A172 (cell line): ENCODE results near the gene PTPN11. TPM values are rescaled to one million over a fixed set of nuclear protein-coding genes. Genes with fewer than 3 reads are reported as not detected.
"Not testable (repeated sequence)": the region's sequence is repeated elsewhere in the genome, so short reads cannot be mapped to it uniquely, and the experiment has no call there.

Source experiments
- DNase-seq: peaks from one replicate; pipeline ENCODE4 v3.0.0-alpha.2; 2015; ENCODE audit warnings: low spot score
- total RNA-seq: library from RNA; depleted of rRNA; stranded (reverse); fragments of >200 nt; shearing (Covaris generic); gene quantifications from 2 replicates; pipeline ENCODE4 v1.2.3, GENCODE V29; 2014; rRNA removed

Gene PTPN11
- 75.6 and 100 TPM in 2 replicates for total RNA-seq

DNA sequence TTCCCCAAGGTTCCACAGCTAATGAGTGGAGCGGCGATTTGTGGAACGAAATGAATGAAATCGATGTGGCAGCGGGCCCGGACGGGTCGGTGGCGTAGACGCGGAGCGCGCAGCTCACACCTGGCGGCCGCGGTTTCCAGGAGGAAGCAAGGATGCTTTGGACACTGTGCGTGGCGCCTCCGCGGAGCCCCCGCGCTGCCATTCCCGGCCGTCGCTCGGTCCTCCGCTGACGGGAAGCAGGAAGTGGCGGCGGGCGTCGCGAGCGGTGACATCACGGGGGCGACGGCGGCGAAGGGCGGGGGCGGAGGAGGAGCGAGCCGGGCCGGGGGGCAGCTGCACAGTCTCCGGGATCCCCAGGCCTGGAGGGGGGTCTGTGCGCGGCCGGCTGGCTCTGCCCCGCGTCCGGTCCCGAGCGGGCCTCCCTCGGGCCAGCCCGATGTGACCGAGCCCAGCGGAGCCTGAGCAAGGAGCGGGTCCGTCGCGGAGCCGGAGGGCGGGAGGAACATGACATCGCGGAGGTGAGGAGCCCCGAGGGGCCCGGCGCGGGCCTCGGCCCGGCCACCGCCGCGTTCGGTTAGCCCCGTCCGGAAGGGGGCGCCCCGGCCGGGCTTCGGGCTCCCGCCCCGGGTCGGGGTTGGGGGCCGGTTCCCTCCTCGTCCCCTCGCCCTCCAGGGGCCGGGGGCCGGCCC lies at the start of gene PTPN11:
Gene PTPN11 (plus strand): TSS at position 340 of the 689 bp plus-strand sequence. CDS start 165 bp downstream, at position 505.
- DNase-seq: peak; percentile 61

GRCh38 chr12:112370199-112370598 lies 48.5 kb upstream of the PTPN11 start:
- DNase-seq: no peak

DNA sequence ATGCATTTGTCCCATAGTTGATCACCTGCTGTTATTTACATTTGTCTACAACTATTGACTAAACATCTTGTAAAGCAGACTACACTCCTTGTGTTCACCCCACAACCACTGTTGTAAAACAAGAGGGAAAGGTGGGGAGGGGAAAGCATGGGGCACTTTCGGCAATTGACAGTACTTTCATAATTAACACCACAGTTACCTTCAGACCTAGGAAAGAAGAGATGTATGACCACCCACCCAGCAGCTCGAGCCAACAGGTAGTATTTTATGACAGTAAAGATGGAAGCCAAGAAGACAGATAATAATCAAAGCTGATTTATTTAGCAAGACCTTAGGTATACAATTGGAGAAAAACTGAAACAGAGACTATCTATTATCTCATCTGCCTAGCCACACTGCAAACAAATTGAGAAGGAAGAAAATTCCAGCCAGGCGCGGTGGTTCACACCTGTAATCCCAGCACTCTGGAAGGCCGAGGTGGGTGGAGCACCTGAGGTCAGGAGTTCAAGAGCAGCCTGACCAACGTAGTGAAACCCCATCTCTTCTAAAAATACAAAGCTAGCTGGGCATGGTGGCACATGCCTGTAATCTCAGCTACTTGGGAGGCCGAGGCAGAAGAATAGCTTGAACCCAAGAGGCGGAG lies 47.8 kb upstream of the PTPN11 start:
- no peak for DNase-seq

GRCh38 chr12:112374166-112374740 lies 44.5 kb upstream of the PTPN11 start:
- no peak for DNase-seq

DNA sequence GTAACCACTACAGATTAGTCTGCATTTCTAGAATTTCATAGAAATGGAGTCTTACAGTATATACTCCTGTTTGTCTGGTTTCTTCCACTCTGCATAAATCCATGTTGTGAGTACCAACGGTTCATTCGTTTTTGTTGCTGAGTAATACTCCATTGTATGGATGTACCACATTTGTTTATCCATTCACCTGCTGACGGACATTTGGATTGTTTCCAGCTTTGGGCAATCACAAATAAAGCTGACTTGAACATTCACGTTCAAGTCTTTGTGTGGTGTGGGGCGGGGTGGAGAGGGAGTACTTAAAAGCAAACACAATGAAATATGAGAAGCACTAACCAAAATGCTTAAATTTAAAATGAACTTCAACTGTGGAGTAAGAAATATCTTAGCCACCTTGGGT lies 43.6 kb upstream of the PTPN11 start:
- DNase-seq: no peak

GRCh38 chr12:112380663-112381405 lies 37.9 kb upstream of the PTPN11 start:
- DNase-seq: no peak

GRCh38 chr12:112381406-112381882 lies 37.3 kb upstream of the PTPN11 start:
- DNase-seq: no peak

- peak; percentile 78 for DNase-seq
Measured at GRCh38 chr12:112381883-112382796, 36.6 kb upstream of the PTPN11 start, which contains the start of gene HECTD4. TSS of gene HECTD4 (minus strand) at chr12:112382431. CDS start at chr12:112382128, 303 bp downstream.

DNA sequence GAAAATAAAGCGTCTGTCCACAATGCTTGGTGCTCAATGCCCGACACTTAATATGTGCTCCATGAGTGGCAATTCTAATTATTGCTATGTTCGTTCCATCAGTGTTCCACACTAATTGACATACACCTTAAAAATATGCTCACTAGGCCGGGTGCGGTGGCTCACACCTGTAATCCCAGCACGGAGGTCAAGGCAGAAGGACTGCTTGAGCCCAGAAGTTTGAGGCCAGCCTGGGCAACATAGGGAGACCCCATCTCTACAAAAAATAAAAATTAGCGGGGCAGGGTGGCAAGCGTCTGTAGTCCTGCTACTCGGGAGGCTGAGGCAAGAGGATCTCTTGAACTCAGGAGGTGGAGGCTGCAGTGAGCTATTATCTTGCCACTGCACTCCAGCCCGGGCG lies 35.9 kb upstream of the PTPN11 start:
- no peak for DNase-seq

DNA sequence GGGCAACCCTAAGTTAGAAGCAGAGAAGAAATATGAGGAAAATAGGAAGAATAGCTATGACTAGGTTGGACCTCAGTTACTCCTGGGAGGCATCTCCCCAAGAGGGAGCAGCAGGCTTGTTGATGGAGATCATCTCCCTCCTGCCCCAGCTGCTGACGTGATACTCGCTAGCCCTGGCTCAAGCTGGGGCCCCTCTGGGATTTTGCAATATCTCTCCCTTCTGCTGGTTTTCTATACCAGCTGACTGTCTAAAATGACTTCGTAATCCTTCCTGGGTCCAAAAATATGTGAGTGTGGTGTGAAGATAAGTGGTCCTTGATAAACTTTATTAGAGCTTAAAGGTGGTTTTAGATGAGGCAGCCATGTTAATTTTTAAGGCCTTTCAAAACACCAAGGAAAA lies 32.0 kb upstream of the PTPN11 start:
- no peak for DNase-seq

DNA sequence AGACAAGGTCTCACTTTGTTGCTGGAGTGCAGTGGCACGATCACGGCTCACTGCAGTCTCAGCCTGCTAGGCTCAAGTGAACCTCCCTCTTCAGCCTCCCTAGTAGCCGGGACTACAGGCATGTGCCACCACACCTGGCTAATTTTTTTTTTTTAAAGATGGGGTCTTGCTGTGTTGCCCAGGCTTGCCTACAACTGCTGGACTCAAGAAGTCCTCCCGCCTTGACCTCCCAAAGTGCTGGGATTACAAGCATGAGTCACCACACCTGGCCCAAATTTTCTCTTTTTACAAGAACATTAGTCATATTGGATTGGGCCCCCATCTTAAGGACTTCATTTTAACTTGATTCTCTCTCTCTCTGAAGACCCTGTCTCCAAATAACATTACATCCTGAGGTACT lies 29.5 kb upstream of the PTPN11 start:
- no peak for DNase-seq

GRCh38 chr12:112389922-112390654 lies 28.7 kb upstream of the PTPN11 start:
- DNase-seq: not testable (repeated sequence)

DNA sequence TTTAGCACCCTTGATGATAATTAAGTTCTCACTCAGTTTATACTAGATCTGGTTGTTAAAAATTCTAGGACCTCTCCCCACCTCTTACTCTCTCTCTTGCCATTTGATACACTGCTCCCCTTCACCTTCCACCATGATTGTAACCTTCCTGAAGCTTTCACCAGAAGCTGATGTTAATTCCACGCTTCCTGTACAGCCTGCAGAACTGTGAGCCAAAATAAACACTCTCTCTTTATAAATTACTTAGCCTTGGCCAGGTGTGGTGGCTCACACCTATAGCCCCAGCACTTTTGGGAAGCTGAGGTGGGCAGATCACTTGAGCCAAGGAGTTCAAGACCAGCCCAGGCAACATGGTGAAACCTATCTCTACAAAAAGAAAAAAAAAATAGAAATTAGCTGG lies 25.4 kb upstream of the PTPN11 start:
- DNase-seq: no peak

DNA sequence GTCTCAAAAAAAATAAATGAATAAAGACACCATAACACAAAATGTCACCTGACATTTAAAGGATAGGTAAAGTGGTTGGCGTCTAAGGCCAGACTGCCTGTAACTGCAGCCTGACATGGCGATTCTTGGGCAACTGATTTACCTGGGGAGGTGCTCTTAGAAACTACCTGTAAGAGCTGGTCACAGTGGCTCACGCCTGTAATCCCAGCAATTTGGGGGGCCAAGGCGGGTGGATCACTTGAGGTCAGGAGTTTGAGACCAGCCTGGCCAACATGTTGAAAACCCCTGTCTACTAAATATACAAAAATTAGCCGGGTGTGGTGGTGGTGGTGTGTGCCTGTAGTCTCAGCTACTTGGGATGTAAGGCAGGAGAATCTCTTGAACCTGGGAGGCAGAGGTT lies 17.7 kb upstream of the PTPN11 start:
- DNase-seq: no peak

- no peak for DNase-seq
Measured at GRCh38 chr12:112401903-112402498, 16.7 kb upstream of the PTPN11 start.

DNA sequence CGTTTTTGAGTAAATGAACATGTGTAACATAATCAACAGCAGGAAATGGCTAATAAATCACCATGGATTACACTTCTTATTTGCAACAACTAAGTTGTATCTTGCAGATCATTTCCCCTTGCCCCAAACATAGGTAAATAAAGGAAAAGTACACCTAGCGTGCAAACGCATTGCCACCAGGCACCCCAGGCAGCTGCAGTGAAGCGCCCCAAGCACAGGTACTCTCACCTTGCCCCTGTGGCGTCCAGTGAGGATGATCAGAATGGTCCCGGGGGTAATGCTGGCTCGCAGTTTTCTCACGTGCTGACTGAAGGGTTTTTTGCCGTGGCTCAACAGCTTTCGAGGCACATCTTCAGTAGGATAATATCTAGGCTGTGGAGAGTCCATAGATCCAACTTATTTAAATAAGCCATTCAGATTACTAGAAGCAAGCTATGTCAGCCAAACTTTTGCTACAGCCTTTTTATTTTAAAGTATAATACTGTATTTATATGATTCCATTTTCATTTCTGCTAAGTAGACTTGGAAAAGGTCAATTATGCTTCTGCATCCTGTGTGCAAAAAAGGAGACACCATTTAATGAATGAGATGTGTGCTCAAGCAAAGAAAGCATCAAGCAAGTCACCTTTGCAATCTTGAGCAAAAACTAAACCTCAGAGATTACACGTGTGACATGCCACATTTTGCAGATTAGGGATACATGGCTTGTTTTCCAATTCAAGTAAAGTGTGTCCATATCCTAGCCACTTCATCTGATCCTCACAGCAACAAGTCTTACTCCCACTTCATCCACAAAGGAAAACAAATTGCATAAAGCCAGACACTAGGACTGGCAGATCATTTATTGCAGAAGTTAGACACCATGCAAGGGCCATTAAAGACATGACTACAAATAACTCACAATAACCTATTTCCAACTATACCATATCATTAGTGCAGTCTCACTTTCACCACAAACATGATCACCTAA lies 11.9 kb upstream of the PTPN11 start:
- no peak for DNase-seq

DNA sequence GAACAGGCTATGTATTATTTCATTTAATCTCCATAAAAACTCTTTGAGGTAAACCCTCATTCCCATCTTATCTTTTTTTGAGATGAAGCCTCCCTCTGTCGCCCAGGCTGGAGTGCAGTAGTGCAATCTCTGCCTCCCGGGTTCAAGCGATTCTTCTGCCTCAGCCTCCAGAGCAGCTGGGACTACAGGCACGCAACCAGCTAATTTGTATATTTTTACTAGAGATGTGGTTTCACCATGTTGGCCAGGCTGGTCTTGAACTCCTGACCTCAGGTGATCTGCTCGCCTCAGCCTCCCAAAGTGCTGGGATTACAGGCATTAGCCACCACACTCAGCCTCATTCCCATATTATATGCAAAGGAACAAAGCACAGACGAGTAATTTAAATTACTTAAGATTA lies 11.1 kb upstream of the PTPN11 start:
- not testable (repeated sequence) for DNase-seq

GRCh38 chr12:112408621-112409020 lies 10.1 kb upstream of the PTPN11 start:
- peak; percentile 17 for DNase-seq
